Neural cell (in vitro differentiated cells): ENCODE results near the gene CYBB. TPM values are rescaled to one million over a fixed set of nuclear protein-coding genes. Genes with fewer than 3 reads are reported as not detected.

ENCODE experiments used
- H2AFZ ChIP-seq: fragments of 200-600, 300-800 bp; sonication (generic), shearing (Covaris generic); 2 replicates; pipeline ENCODE4 v1.6.0; 2014; ENCODE audit warnings: low read depth, mild to moderate bottlenecking, antibody characterized with exemption, low read length, moderate library complexity
- H3F3A ChIP-seq: fragments of 200-600 bp; shearing (Covaris generic); 2 replicates; pipeline ENCODE4 v1.6.1; 2016; ENCODE audit warnings: mild to moderate bottlenecking, moderate library complexity, mixed read lengths, antibody characterized with exemption, low read length; ENCODE audit not compliant: insufficient read depth, poor library complexity, severe bottlenecking
- H3K27ac ChIP-seq: fragments of 200-600, 300-800 bp; sonication (generic), shearing (Covaris generic); 2 replicates; pipeline ENCODE4 v1.5.1; 2014; ENCODE audit warnings: mild to moderate bottlenecking, low read length, moderate library complexity
- H3K27me3 ChIP-seq: fragments of 300-800, 200-600 bp; sonication (generic), shearing (Covaris generic); 2 replicates; pipeline ENCODE4 v1.6.0; 2014; ENCODE audit warnings: mild to moderate bottlenecking, low read depth, low read length, moderate library complexity; ENCODE audit not compliant: insufficient read depth
- H3K36me3 ChIP-seq: fragments of 300-800, 200-600 bp; sonication (generic), shearing (Covaris generic); 2 replicates; pipeline ENCODE4 v1.5.1; 2014; ENCODE audit warnings: mild to moderate bottlenecking, antibody characterized with exemption, low read length, moderate library complexity; ENCODE audit not compliant: insufficient read depth
- H3K4me2 ChIP-seq: fragments of 300-800, 200-600 bp; sonication (generic), shearing (Covaris generic); 2 replicates; pipeline ENCODE4 v1.6.0; 2014; ENCODE audit warnings: mild to moderate bottlenecking, low read length
- H3K4me3 ChIP-seq: fragments of 300-800, 200-600 bp; sonication (generic), shearing (Covaris generic); 2 replicates; pipeline ENCODE4 v1.5.1; 2014; ENCODE audit warnings: mild to moderate bottlenecking, low read length, moderate library complexity
- H3K79me2 ChIP-seq: fragments of 200-600 bp; shearing (Covaris generic); replicated peaks from 2 replicates; pipeline ENCODE4 v1.6.0; 2014; ENCODE audit warnings: mild to moderate bottlenecking, low read length, moderate library complexity; ENCODE audit not compliant: insufficient read depth
- H3K9ac ChIP-seq: fragments of 300-800, 200-600 bp; sonication (generic), shearing (Covaris generic); 2 replicates; pipeline ENCODE4 v1.6.1; 2016; ENCODE audit warnings: mild to moderate bottlenecking, low read length, mixed read lengths
- H3K9me2 ChIP-seq: fragments of 200-600 bp; shearing (Covaris generic); 2 replicates; pipeline ENCODE4 v1.6.1; 2016; ENCODE audit warnings: mild to moderate bottlenecking, low read length, mixed read lengths; ENCODE audit not compliant: insufficient read depth
- H3K9me3 ChIP-seq: fragments of 200-600, 300-800 bp; sonication (generic), shearing (Covaris generic); 2 replicates; pipeline ENCODE4 v1.6.1; 2016; ENCODE audit warnings: mild to moderate bottlenecking, mixed run types, low read length, moderate library complexity, mixed read lengths
- H4K20me1 ChIP-seq: fragments of 200-600 bp; shearing (Covaris generic); 2 replicates; pipeline ENCODE4 v1.6.1; 2016; ENCODE audit warnings: mild to moderate bottlenecking, mixed run types; ENCODE audit not compliant: insufficient read depth
- EP300 ChIP-seq: fragments of 450-650 bp; conservative IDR thresholded peaks from 2 replicates; pipeline ENCODE4 v1.6.1; 2014; ENCODE audit warnings: antibody characterized with exemption, mild to moderate bottlenecking, moderate library complexity; ENCODE audit not compliant: poor library complexity, severe bottlenecking
- EZH2 ChIP-seq: fragments of 200-600, 300-800 bp; shearing (Covaris generic), sonication (generic); IDR thresholded peaks from 2 replicates; pipeline ENCODE4 v1.6.1; 2014; ENCODE audit warnings: antibody characterized with exemption, low read length, borderline replicate concordance, mild to moderate bottlenecking; ENCODE audit not compliant: insufficient read depth, poor library complexity, severe bottlenecking
- MXI1 ChIP-seq: fragments of 450-650 bp; conservative IDR thresholded peaks from 2 replicates; pipeline ENCODE4 v1.6.1; 2014; ENCODE audit warnings: antibody characterized with exemption, mild to moderate bottlenecking; ENCODE audit not compliant: poor library complexity, severe bottlenecking
- POLR2AphosphoS5 ChIP-seq: IDR thresholded peaks from 2 replicates; pipeline ENCODE4 v1.6.1; 2012
- RAD21 ChIP-seq: fragments of 450-650 bp; conservative IDR thresholded peaks from 2 replicates; pipeline ENCODE4 v1.6.1; 2014; ENCODE audit warnings: antibody characterized with exemption, mild to moderate bottlenecking, moderate library complexity
- SMC3 ChIP-seq: fragments of 450-650 bp; conservative IDR thresholded peaks from 2 replicates; pipeline ENCODE4 v1.6.1; 2014; ENCODE audit warnings: antibody characterized with exemption, mild to moderate bottlenecking, moderate library complexity; ENCODE audit not compliant: poor library complexity
- TAF1 ChIP-seq: IDR thresholded peaks from 2 replicates; pipeline ENCODE4 v1.6.1; 2012; ENCODE audit warnings: low read depth
- polyA plus RNA-seq: library from polyadenylated mRNA; depleted of rRNA; stranded (reverse); fragments of >200 nt; gene quantifications from 2 replicates; pipeline ENCODE4 v1.2.3, GENCODE V29; 2014
- TF ChIP-seq, protein P1 (sequence below): fragments of 450-650 bp; IDR thresholded peaks from 2 replicates; pipeline ENCODE4 v1.5.1; 2014; ENCODE audit warnings: antibody characterized with exemption, mild to moderate bottlenecking, moderate library complexity; ENCODE audit not compliant: poor library complexity, severe bottlenecking
- TF ChIP-seq, protein P2 (sequence below): IDR thresholded peaks from 2 replicates; pipeline ENCODE4 v1.6.1; 2012; ENCODE audit warnings: borderline replicate concordance

Gene CYBB
- polyA plus RNA-seq, 1 donor from 2014 or later = 0.83 TPM

DNA sequence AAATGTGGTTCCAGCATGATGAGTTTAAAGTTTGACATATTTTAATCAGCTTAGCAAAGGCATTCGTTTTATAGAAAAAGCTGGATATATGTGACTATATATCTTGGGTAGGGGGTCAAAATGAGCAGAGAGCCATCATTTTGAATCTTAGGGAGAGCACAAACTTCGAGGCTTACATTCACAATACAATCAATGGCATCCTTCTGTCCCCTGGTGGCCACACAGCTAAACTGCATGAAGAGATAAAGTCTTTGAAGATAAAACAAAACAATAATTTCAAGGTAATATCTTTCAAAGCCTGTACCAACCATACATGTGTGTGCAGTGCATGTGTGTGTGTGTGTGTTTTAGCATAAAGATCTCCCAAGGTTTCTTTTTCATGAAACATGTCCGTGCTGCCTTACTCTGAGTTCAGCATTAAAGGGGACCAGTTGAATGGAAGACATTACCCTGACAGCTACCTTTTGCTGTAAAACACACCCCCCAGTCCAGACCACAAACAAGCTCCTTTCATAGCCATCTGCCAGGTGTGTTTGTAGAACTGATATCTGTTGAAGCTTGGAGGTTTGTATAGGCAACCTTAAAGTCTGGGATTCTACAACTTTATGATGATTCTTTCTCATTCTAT, 45.5 kb downstream of the CYBB start:
- Histone ChIP-seq H3K36me3 (no peaks in the 10 kb centered on the region), H3K9me2 (no peaks in the 10 kb centered on the region), H3K9me3 (no peaks in the 10 kb centered on the region), H2AFZ (no peak overlapping the region), H3K4me2 (no peak overlapping the region), H3F3A (no peaks in the 10 kb centered on the region), H3K4me3 (no peak overlapping the region), H3K27ac (no peak overlapping the region), H4K20me1 (no peaks in the 10 kb centered on the region), H3K9ac (no peak overlapping the region), H3K79me2 (no peaks in the 10 kb centered on the region), H3K27me3 (no peaks in the 10 kb centered on the region)
- no peak for TF ChIP-seq TAF1
- peak; percentile 75 for TF ChIP-seq RAD21
- TF ChIP-seq, protein P1, sequence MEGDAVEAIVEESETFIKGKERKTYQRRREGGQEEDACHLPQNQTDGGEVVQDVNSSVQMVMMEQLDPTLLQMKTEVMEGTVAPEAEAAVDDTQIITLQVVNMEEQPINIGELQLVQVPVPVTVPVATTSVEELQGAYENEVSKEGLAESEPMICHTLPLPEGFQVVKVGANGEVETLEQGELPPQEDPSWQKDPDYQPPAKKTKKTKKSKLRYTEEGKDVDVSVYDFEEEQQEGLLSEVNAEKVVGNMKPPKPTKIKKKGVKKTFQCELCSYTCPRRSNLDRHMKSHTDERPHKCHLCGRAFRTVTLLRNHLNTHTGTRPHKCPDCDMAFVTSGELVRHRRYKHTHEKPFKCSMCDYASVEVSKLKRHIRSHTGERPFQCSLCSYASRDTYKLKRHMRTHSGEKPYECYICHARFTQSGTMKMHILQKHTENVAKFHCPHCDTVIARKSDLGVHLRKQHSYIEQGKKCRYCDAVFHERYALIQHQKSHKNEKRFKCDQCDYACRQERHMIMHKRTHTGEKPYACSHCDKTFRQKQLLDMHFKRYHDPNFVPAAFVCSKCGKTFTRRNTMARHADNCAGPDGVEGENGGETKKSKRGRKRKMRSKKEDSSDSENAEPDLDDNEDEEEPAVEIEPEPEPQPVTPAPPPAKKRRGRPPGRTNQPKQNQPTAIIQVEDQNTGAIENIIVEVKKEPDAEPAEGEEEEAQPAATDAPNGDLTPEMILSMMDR = peak; percentile 75
- no peak for TF ChIP-seq EP300
- peak; percentile 79 for TF ChIP-seq SMC3
- TF ChIP-seq, protein P2, sequence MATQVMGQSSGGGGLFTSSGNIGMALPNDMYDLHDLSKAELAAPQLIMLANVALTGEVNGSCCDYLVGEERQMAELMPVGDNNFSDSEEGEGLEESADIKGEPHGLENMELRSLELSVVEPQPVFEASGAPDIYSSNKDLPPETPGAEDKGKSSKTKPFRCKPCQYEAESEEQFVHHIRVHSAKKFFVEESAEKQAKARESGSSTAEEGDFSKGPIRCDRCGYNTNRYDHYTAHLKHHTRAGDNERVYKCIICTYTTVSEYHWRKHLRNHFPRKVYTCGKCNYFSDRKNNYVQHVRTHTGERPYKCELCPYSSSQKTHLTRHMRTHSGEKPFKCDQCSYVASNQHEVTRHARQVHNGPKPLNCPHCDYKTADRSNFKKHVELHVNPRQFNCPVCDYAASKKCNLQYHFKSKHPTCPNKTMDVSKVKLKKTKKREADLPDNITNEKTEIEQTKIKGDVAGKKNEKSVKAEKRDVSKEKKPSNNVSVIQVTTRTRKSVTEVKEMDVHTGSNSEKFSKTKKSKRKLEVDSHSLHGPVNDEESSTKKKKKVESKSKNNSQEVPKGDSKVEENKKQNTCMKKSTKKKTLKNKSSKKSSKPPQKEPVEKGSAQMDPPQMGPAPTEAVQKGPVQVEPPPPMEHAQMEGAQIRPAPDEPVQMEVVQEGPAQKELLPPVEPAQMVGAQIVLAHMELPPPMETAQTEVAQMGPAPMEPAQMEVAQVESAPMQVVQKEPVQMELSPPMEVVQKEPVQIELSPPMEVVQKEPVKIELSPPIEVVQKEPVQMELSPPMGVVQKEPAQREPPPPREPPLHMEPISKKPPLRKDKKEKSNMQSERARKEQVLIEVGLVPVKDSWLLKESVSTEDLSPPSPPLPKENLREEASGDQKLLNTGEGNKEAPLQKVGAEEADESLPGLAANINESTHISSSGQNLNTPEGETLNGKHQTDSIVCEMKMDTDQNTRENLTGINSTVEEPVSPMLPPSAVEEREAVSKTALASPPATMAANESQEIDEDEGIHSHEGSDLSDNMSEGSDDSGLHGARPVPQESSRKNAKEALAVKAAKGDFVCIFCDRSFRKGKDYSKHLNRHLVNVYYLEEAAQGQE = no peak
- no peak for TF ChIP-seq MXI1
- no peak for TF ChIP-seq EZH2
- no peak for TF ChIP-seq POLR2AphosphoS5

DNA sequence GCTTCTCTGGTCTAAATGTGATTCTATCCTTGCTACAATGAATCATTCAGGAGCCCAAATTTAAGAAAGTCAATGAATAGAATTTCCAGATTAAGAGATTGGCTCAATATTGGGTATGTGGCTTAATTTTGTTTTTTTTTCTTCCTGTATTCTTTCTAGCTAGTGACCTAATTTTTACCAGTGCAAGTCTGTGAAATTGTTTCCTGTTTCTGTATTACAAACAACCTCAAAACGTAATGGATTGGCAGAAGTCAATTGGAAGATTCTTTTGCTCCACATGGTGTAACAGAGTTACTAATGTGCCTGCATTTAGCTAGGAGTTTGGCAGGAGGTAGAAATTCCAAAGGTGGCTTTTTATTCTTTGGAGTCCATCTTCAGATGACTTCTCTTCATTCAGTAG, 49.9 kb downstream of the CYBB start:
- Histone ChIP-seq H3K9me3 (no peaks in the 10 kb centered on the region), H3K9me2 (no peaks in the 10 kb centered on the region), H3K9ac (no peak overlapping the region), H2AFZ (no peak overlapping the region), H3K27ac (no peak overlapping the region), H3K27me3 (no peaks in the 10 kb centered on the region), H3K36me3 (no peaks in the 10 kb centered on the region), H3F3A (no peaks in the 10 kb centered on the region), H3K4me3 (no peak overlapping the region), H3K4me2 (no peak overlapping the region), H3K79me2 (no peaks in the 10 kb centered on the region), H4K20me1 (no peaks in the 10 kb centered on the region)
- TF ChIP-seq EZH2 (no peak), MXI1 (no peak), TAF1 (no peak), EP300 (no peak), SMC3 (no peak), RAD21 (no peak), POLR2AphosphoS5 (no peak)
- TF ChIP-seq, protein P2 = no peak
- TF ChIP-seq, protein P1 = no peak
